HG03135 (cell line): ENCODE measurements around the gene AKR1C2.
"Not testable (repeated sequence)": the region's sequence is repeated elsewhere in the genome, so short reads cannot be mapped to it uniquely, and the experiment has no call there.

Source experiments
- ATAC-seq: cut with Tn5 transposase; IDR thresholded peaks from one replicate; pipeline ENCODE4 v1.9.1; 2021; ENCODE audit warnings: mild to moderate bottlenecking, moderate library complexity; ENCODE audit not compliant: unreplicated experiment

The AKR1C2 gene

GRCh38 chr10:5025461-5025881, 21.8 kb upstream of the AKR1C2 start:
- not testable (repeated sequence) for ATAC-seq

DNA sequence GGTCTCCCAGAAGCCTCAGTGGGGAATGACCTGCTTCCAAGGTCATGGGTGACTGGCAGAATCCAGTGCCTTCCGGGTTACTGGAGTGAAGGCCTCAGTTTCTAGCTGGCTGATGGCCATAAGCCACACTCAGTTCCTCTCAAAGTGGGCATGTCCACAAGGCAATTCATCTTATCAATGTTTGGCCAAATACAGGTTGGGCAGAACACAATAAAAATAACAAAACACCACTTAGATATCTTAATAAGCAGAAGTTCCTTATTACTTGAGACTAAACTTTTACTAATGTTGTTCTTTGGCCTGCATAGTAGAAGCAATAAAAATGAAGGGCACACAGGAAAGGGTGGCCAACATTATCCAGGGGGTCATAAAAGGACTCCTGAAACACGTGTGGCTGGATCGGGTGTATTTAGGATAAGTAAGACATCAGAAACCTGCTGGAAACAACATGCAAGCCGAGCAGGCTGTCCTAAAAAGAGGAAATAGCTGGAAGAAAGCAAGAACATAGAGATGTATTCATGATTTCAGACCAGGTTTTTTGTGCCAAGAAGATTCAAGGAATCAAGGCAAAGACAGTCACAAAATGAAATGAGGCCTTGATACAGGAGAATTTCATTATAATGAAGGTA, 19.6 kb upstream of the AKR1C2 start:
- no peak for ATAC-seq

- not testable (repeated sequence) for ATAC-seq
Measured at GRCh38 chr10:5021624-5022290, 18.1 kb upstream of the AKR1C2 start.

DNA sequence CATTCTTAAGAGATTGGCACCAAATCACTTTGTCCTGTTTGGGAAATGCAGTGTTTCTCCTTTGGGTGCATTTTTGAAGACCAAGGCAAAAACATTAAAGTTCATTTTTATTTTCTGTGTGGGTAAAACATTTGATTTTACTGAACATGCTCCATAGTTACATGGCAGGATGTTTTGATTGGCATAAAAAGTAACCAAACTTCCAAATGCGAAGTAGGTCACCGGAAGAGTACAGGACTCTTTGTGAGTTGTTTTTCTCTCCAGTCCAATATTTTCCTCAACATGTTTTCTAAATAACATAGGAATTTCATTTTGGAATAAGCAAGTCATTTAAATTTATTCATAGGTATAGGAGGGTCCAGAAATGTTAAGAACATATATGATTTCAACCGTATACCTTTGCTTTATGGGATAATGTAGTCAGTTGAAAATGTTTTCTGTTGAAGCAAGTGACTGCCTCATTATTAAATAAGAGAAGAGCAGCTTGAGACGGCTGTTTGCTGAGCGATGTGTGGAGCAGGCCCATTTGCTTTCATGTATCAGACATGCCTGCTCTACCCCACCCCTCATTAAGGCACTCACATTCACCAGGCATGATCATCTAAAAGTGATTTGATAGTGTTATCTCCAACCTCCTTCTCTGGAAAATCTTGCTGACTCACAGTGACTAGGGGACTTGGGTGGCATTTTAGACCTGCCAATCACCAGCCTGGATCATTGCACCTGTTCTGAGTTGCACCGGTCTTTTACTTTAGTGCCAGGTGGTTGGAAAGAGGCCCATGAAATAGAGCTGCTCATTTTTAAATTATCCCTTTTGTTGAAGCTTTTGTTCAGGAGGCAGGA, 16.3 kb upstream of the AKR1C2 start:
- ATAC-seq, result not testable (repeated sequence)

DNA sequence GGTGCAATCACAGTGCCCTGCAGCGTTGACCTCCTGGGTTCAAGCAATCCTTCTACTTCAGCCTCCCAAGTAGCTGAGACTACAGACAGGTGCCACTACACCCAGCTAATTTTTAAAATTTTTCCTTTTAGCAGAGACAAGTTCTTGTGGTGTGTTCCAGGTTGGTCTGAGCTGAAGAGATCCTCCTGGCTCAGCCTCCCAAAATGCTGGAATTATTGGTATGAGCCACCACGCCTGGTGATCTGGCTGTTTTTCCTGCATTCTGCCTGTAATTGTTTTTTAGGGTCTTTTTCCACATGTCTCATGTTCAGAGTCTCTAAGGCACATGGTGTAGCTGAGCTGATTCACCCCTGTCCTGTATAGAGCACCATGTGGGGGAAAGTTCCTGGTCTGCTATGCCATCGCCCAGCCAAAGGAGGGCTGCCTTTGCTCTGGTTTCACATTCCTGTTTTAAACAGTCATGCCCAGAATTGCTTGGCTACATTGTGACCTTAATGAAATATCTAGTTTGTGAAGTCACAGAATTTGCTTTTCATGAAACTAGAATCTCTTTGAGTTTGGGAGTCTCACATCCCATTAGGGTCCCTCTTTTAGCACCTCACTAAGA, 15.1 kb upstream of the AKR1C2 start:
- not testable (repeated sequence) for ATAC-seq

DNA sequence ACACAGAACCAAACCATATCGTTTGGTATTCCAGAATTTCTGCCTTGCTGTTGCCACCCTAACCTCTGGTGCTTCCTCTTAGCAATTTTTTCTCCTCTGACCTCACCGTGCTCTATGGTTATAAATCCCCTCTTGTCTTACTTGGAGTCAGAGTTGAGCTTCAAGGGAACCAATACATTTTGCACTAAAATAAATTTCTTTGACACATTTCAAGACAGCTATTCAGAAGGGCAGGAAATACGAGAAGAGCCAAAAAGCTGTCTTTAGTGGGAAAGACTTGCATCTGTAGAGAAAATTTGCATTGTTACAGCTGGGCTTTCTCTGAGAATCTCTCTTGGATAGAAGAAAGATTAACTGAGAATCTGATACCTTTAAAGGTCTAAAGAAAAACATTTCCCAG, 14.5 kb upstream of the AKR1C2 start:
- ATAC-seq, result no peak

DNA sequence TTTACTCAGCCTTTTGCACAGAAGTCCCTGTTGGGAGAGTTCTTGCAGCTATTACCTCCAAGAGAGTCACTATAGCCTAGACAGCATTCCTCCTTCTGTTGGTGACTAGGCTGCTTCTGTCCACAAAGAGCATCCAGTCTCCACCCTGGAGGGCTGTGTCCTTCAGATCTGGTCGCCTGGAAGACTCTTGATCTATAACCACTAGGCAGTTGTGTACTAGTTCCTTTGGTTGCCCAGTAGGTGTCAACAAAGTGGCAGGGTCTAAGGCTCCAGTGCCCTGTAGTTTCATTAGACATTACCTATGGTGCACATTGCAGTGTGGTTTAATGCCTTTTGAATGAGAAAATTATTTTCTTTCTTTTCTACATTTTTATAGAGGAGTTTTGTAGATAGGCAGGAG, 11.3 kb upstream of the AKR1C2 start:
- no peak for ATAC-seq

DNA sequence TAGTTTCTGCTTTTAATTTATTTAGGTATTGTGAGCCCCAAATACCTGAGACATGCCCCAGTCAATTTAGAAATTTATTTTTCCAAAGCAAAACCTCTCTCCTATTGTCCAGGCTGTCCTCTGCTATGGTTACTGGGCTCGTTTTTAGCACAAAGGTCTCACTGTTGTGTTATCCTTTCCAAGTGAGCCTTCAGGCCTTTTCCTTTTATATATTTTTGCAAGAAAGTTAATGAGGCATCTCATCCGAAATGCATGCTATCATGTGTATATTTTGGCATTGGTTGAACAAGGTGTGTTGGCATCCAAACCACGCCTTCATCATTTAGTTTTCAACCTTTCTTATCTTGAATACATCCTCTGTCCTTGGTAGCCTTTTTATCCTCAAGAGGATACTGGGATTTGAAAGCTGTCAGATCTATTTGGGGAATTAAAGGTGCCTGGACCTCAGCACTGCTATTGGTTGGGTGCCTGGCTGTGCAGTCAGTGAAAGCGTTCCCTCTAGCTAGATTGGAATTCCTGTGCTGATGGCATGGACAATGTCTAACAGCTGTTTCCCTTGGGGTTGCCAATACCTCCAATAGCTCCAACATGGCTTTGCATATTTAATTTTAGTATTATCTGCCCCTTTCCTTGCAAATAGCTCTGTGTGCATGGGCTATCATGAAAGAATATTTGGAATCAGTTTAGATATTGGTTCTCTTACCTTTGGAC, 10.7 kb upstream of the AKR1C2 start:
- not testable (repeated sequence) for ATAC-seq

DNA sequence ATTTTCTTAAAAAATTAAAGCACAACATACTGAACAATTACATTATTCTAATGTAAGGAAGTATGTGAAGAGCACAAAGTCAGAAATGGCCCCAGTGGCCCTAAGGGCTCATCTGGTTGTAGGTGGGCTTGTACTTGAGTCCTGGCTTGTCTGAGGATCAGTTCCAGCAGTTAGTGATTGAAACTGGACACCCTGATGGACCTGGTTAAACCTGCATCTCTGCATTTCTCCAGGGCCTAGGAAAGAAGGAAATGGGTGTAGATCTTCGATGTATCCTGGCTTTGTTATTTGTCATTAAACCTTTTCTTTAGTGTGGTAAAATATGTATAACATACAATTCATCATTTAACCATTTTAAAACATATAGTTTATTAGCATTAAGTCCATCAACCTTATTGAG, 9.7 kb upstream of the AKR1C2 start:
- ATAC-seq, result no peak

DNA sequence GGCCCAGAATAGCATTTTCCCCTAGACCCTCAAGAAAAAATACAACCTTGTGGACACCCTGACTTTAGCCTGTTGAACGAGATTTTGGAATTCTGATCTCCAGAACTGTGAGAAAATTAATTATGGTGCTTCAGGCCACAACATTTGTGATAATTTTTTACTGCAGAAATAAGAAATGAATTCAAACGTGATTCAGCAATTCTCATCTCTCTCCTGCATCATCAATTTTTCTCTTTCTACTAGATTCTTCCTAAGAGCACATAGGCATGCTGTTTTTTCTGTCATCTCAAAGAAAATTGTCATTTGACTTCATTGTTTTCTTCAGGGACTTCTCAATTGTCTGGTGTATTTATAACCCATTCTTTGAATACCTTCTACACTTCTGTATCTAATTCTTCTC, 8.9 kb upstream of the AKR1C2 start:
- ATAC-seq, result no peak

GRCh38 chr10:5011392-5011791, 7.7 kb upstream of the AKR1C2 start:
- ATAC-seq, result not testable (repeated sequence)

GRCh38 chr10:5010043-5010442, 6.4 kb upstream of the AKR1C2 start:
- not testable (repeated sequence) for ATAC-seq

DNA sequence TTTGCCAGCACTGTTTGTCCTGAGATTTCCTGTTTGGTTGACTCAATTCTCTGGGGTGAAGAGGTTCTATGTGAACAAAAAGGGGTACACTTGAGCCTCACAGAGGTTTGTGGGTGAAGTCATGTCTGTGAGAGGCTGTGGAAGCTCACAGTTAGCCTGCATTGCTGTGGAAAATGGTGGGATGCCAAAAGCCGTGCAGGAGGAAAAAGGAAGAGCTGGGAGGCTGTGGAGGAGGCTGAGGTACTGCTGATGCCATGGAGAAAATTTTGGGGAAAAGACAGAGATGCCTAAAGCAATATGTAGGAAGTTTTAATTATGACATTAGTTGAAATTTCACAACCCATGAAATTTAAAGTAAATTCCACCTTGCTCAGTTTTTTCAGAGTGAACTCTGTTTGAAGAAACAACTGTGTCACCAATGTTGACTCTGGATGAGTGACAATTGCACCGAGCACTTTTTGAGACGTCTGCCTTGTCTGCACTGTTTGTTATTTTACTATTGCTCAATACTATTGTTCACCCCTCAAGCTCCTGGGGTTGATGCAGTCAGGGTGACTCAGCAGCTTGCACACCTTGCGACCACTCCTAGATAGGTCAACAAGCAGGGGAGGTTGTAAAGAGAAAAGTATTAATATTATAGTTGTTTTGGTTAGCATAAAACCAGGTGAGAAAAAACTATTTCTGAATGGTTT, 5.3 kb upstream of the AKR1C2 start:
- ATAC-seq, result not testable (repeated sequence)

GRCh38 chr10:5004501-5004900, 844 bp upstream of the AKR1C2 start:
- not testable (repeated sequence) for ATAC-seq

- not testable (repeated sequence) for ATAC-seq
Measured at GRCh38 chr10:5004030-5004385, 351 bp upstream of the AKR1C2 start.

DNA sequence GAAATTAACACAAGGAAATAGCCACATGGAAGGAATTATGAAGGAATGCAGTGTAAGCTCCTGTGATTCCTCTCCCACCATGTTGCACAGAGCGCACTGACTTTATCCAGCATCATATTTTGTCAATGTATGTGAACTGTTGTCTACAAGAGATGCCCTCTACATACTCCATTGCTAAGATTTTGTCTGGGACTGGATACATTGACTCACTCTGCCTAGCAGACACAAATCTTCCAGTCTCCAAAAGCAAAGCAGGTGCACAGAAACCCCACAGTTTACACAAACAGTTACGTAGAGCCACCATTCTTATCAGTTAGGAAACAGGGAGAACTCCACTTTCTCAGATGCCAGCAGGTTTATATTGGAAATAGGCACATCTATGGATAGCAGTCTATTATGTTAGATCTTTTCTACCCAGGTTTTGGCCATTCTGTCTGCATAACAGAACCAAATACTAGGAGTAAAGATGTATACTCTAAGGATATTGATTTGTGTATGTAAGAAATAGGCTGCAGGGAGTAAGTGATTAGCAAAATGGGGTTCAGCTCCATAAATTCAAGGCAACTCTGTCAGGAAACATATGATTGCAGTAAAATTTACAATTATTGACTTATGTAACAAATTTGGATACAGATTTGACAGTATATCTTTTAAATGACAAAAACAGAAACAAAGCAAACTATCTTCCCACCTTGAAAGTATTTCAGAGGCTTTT, 1.5 kb downstream of the AKR1C2 start:
- ATAC-seq, result no peak

DNA sequence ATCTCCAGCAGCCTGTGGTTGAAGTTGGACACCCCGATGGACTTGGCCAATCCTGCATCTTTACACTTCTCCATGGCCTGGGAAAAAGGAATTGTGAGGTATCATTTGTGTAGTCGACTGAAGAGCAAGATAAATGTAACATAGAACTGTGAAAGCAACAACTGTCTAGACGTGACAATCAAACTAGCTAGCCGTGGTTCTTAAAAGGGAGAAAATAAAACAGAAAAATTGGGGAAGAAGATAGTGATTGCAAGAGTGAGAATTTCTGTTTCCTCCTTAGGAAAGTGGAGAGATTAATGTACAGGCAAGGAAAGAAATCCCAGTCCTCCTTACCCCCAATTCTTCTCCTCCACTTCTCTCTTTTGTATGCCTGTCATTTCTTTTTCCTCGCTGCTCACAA, 5.0 kb downstream of the AKR1C2 start:
- no peak for ATAC-seq

- ATAC-seq, result not testable (repeated sequence)
Measured at GRCh38 chr10:4994260-4994659, 9.4 kb downstream of the AKR1C2 start.

- not testable (repeated sequence) for ATAC-seq
Measured at GRCh38 chr10:4992564-4992963, 11.1 kb downstream of the AKR1C2 start.

GRCh38 chr10:4991463-4991862, 12.2 kb downstream of the AKR1C2 start:
- ATAC-seq, result not testable (repeated sequence)
